Cerebellar cortex (tissue), 1 donor: Measurements from ENCODE around the gene RASSF4.
A peak's percentile ranks its signal among the peaks of the same experiment; 100 is the strongest.

Experiments used
- DNase-seq: peaks from one replicate; pipeline ENCODE4 v3.0.0-alpha.2; 2015; ENCODE audit warnings: low spot score

RASSF4 gene

GRCh38 chr10:44963772-44964633 is 4.4 kb downstream of the RASSF4 start:
- DNase-seq: peak; percentile 86

- DNase-seq: no peak
Measured at GRCh38 chr10:44965104-44965503, 5.5 kb downstream of the RASSF4 start.

GRCh38 chr10:44965651-44966097 is 6.1 kb downstream of the RASSF4 start:
- DNase-seq: peak; percentile 58

- no peak for DNase-seq
Measured at GRCh38 chr10:44966129-44966815, 6.7 kb downstream of the RASSF4 start.

- DNase-seq: no peak
Measured at GRCh38 chr10:44966816-44967509, 7.4 kb downstream of the RASSF4 start.

GRCh38 chr10:44967616-44968015 is 8.0 kb downstream of the RASSF4 start:
- DNase-seq: no peak

- no peak for DNase-seq
Measured at GRCh38 chr10:44968091-44968490, 8.5 kb downstream of the RASSF4 start.

- no peak for DNase-seq
Measured at GRCh38 chr10:44968500-44969400, 9.1 kb downstream of the RASSF4 start.

- DNase-seq: peak; percentile 23
Measured at GRCh38 chr10:44969854-44970253, 10.3 kb downstream of the RASSF4 start.

- DNase-seq: no peak
Measured at GRCh38 chr10:44970812-44971395, 11.3 kb downstream of the RASSF4 start.

GRCh38 chr10:44971434-44971833 is 11.8 kb downstream of the RASSF4 start:
- no peak for DNase-seq

- DNase-seq: no peak
Measured at GRCh38 chr10:44971935-44972757, 12.5 kb downstream of the RASSF4 start.

- DNase-seq: no peak
Measured at GRCh38 chr10:44972874-44973306, 13.3 kb downstream of the RASSF4 start.

GRCh38 chr10:44973323-44974081 is 13.9 kb downstream of the RASSF4 start:
- DNase-seq: no peak

GRCh38 chr10:44974082-44974627 is 14.6 kb downstream of the RASSF4 start:
- no peak for DNase-seq

- peak; percentile 73 for DNase-seq
Measured at GRCh38 chr10:44974628-44975430, 15.2 kb downstream of the RASSF4 start.

GRCh38 chr10:44975431-44976331 is 16.1 kb downstream of the RASSF4 start:
- DNase-seq: peak; percentile 33
